ENCODE data around the gene SMOC1. TPM values are rescaled to one million over a fixed set of nuclear protein-coding genes. Genes with fewer than 3 reads are reported as not detected.

SMOC1 gene
- total and polyA plus RNA-seq, 2 of the 8 experiments (the other 6 are each of a cell fraction or from before 2014, with no cell fraction given) = 1.6 to 2.4 TPM

DNA sequence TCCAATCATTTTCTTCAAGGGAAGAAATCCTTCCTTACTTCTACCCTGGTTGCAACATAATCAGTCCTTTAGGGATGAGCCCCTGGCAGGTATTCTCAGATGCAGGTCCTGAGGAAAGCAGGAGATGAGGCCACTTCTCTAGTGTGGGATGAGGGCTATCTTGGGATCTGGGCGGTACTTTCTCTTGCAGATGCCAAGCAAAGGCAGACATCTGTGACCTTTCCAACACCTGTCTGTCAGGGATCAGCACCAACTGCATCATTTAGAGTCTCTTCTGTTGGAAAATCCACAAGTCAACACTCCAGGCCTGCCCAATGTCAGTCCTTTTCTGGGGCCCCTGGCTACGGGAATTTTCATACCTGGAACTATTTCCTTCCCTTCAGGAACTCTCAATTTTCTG lies 180.3 kb downstream of the SMOC1 start:
- no peak overlapping the region for H2AK5ac ChIP-seq (ENCODE audit: low read depth, low read length)
- no peaks in the 10 kb centered on the region for H3K9me3 ChIP-seq (ENCODE audit: insufficient read depth in 2 of 2, low read depth in 1 of 2, low read length in 1 of 2)
- H3K79me1 ChIP-seq (ENCODE audit: low read depth, low read length) = no peaks in the 10 kb centered on the region
- no peak overlapping the region for H3K23ac ChIP-seq (ENCODE audit: insufficient read length)
- CTCF ChIA-PET (ENCODE audit: partially characterized antibody) = interaction anchor here (6.1 kb wide), 1 partner anchor 14 kb away, joined by 35 read pairs; no protein-coding TSS in a partner anchor
- no peaks in the 10 kb centered on the region for H4K20me1 ChIP-seq (replicated peaks in 1 of 2; ENCODE audit: control insufficient read depth in 1 of 2, insufficient read depth in 2 of 2, low read length in 2 of 2)
- DNase-seq (ENCODE audit: low read depth in 1 of 2, low spot score in 2 of 2) = no peak
- no peak overlapping the region for H4K8ac ChIP-seq (ENCODE audit: extremely low read depth, insufficient read depth, low read length)
- no peaks in the 10 kb centered on the region for H3K79me2 ChIP-seq (ENCODE audit: control insufficient read depth in 1 of 2, insufficient read depth in 2 of 2, low read length in 2 of 2)
- no peak overlapping the region for H3K14ac ChIP-seq (ENCODE audit: insufficient read length)
- no peaks in the 10 kb centered on the region for H3K27me3 ChIP-seq (replicated peaks in 1 of 4; ENCODE audit: control insufficient read depth in 3 of 4, extremely low read depth in 1 of 4, insufficient read depth in 3 of 4, low read length in 3 of 4)
- no peaks in the 10 kb centered on the region for H3K36me3 ChIP-seq (ENCODE audit: control insufficient read depth in 2 of 4, insufficient read depth in 4 of 4, low read length in 3 of 4)
- no peak for FAIRE-seq
- H3K4me2 ChIP-seq (ENCODE audit: insufficient read depth in 1 of 2, low read depth in 2 of 2, low read length in 2 of 2) = no peak overlapping the region
- H4K5ac ChIP-seq (ENCODE audit: insufficient read length, low read depth, low read length) = no peak overlapping the region
- no peak overlapping the region for H2BK120ac ChIP-seq (replicated peaks; ENCODE audit: low read depth, low read length)
- no peak overlapping the region for H2AFZ ChIP-seq (ENCODE audit: low read length)
- H3K4ac ChIP-seq (replicated peaks; ENCODE audit: insufficient read length, low read depth, low read length) = no peak overlapping the region
- H2BK5ac ChIP-seq (ENCODE audit: low read depth, low read length) = no peak overlapping the region
- no peak overlapping the region for H2BK15ac ChIP-seq (ENCODE audit: low read length)
- no peak overlapping the region for H3K18ac ChIP-seq (ENCODE audit: extremely low read depth, low read length)
- H3K23me2 ChIP-seq (ENCODE audit: low read depth, low read length) = no peaks in the 10 kb centered on the region
- H3K56ac ChIP-seq (replicated peaks; ENCODE audit: insufficient read length, low read depth, low read length) = no peak overlapping the region
- no peak overlapping the region for H3K27ac ChIP-seq (ENCODE audit: low read depth, low read length)
- POLR2A ChIA-PET (ENCODE audit: partially characterized antibody) = no interaction called here
- H2BK20ac ChIP-seq (ENCODE audit: low read length) = no peak overlapping the region
- no peak overlapping the region for H3K9ac ChIP-seq (replicated peaks in 1 of 4; ENCODE audit: extremely low read depth in 1 of 4, low read depth in 3 of 4, low read length in 3 of 4)
- no peak overlapping the region for H4K91ac ChIP-seq (replicated peaks; ENCODE audit: insufficient read length, low read length)
- H2BK12ac ChIP-seq (ENCODE audit: low read depth, low read length) = no peak overlapping the region
- no peak overlapping the region for H3K4me3 ChIP-seq (ENCODE audit: extremely low read depth in 1 of 4, insufficient read depth in 2 of 4, low read depth in 3 of 4, low read length in 4 of 4)
- WGBS, 2 experiments (ENCODE audit: extremely low coverage in 1 of 2, insufficient coverage in 1 of 2, insufficient read length in 1 of 2, insufficient replicate concordance in 2 of 2, low coverage in 1 of 2, low lambda C conversion rate in 2 of 2, missing lambda C conversion rate in 1 of 2) = 83% methylated on average over 2 of the region's 2 CpGs; no CpG with 5 or more reads in 1 of the 2 experiments
- peaks cover 0 to 2% (median 0%) of the 10 kb centered on the region in 4 experiments; a peak in 1 of 7 replicates for H3K4me1 ChIP-seq (replicated peaks in 1 of 4; ENCODE audit: control insufficient read depth in 3 of 4, insufficient read depth in 4 of 4, low read length in 3 of 4)
- TF ChIP-seq RNF2 (IDR thresholded peaks at IDR 0.05; ENCODE audit: borderline replicate concordance, low read depth, low read length, missing control alignments, poor library complexity, severe bottlenecking) = no peak
- no peak for TF ChIP-seq TBP (IDR thresholded peaks at IDR 0.05; ENCODE audit: low read depth, low read length)
- no peak for TF ChIP-seq KDM4A (IDR thresholded peaks at IDR 0.05; ENCODE audit: low read depth, low read length, severe bottlenecking)
- TF ChIP-seq CBX5 (IDR thresholded peaks at IDR 0.05; ENCODE audit: low read depth, low read length) = no peak
- TF ChIP-seq CTBP2 (IDR thresholded peaks at IDR 0.05; ENCODE audit: borderline replicate concordance, insufficient read depth, insufficient read length, low read length) = no peak
- no peak for TF ChIP-seq SP2 (IDR thresholded peaks at IDR 0.05; ENCODE audit: low read length)
- TF ChIP-seq POU5F1 (IDR thresholded peaks at IDR 0.05; ENCODE audit: low read depth, low read length) = no peak
- no peak for TF ChIP-seq CHD2 (IDR thresholded peaks at IDR 0.05; ENCODE audit: low read length)
- TF ChIP-seq TAF1 (IDR thresholded peaks at IDR 0.05; ENCODE audit: low read depth, low read length) = no peak
- no peak for TF ChIP-seq FOSL1 (IDR thresholded peaks at IDR 0.05; ENCODE audit: insufficient read depth, low read depth, low read length)
- no peak for TF ChIP-seq JUND (IDR thresholded peaks at IDR 0.05; ENCODE audit: low read length)
- no peak for TF ChIP-seq SRF (IDR thresholded peaks at IDR 0.05; ENCODE audit: low read depth, low read length)
- TF ChIP-seq SIN3A (conservative IDR thresholded peaks at IDR 0.05 in 1 of 2, IDR thresholded peaks at IDR 0.05 in 1 of 2; ENCODE audit: low read depth in 1 of 2, low read length in 2 of 2) = no peak

Data from H1 (cell line).